Measurements from ENCODE around the gene DIAPH3. TPM values are rescaled to one million over a fixed set of nuclear protein-coding genes. Genes with fewer than 3 reads are reported as not detected.
A peak's percentile ranks its signal among the peaks of the same experiment; 100 is the strongest.
"Not testable (repeated sequence)": the region's sequence is repeated elsewhere in the genome, so short reads cannot be mapped to it uniquely, and the experiment has no call there.

The DIAPH3 gene
- total RNA-seq, result 1 to 10 TPM in 1 of 2 donors, under 1 TPM in 1; 0.83 to 2.6 TPM
- long read RNA-seq, donor 1, partial matches to known transcripts, result 1 of 1 reads
- long read RNA-seq, donor 1, other reads (novel, unspliced or antisense), result 0 of 1 reads
- long read RNA-seq, donor 2, partial matches to known transcripts, result 6 of 7 reads
- long read RNA-seq, donor 2, other reads (novel, unspliced or antisense), result 1 of 7 reads

DNA sequence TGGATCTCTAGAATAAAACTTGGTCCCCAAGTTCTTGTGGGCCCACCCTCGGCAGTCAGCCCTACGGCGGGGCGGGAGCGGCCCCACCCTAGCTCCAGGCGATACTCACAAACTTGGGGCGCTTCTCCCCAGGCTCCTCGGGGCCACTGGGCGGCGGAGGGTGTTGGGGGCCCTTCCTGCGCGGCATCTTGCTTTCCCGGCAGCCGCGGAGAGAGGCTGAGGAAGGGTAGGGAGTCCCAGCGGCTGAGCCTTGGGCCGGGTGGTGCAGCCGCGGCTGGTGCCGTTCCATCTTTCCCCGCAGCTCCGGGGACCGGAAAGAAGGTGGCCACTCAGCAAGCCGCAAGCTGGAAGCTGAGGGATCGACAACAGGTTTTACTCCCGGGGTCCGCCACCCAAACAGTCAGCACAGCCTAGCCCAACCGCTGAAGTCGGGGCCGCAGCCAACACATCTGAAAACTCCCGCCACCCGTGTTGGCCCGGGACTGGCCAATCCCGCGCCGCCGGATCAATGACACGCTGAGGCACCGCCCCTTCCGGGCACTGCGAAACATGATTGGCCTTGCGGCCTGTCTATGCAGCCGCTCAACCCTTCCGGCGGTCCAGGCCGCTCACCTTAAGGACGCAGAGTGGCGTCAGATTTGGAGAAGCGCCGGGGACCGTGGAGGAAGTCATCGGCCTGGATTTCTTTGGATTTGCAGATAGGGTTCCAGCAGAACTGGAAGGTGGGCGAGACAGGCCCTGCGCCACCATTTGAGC lies at the start of gene DIAPH3:
TSS of gene DIAPH3 (minus strand) at position 451 of the 756 bp plus-strand sequence. CDS start at position 289, 162 bp downstream.
- intact Hi-C loops (cut with DNase I), result no loop called here
- DNase-seq (ENCODE audit: low spot score), result peak; percentile 99

- intact Hi-C loops (cut with DNase I), result no loop called here
- no peak for DNase-seq (ENCODE audit: low spot score)
Measured at GRCh38 chr13:60213236-60213744, 49.6 kb upstream of the DIAPH3 start.

GRCh38 chr13:60211548-60211947 lies 47.8 kb upstream of the DIAPH3 start:
- intact Hi-C loops (cut with DNase I), result no loop called here
- DNase-seq (ENCODE audit: low spot score), result no peak

DNA sequence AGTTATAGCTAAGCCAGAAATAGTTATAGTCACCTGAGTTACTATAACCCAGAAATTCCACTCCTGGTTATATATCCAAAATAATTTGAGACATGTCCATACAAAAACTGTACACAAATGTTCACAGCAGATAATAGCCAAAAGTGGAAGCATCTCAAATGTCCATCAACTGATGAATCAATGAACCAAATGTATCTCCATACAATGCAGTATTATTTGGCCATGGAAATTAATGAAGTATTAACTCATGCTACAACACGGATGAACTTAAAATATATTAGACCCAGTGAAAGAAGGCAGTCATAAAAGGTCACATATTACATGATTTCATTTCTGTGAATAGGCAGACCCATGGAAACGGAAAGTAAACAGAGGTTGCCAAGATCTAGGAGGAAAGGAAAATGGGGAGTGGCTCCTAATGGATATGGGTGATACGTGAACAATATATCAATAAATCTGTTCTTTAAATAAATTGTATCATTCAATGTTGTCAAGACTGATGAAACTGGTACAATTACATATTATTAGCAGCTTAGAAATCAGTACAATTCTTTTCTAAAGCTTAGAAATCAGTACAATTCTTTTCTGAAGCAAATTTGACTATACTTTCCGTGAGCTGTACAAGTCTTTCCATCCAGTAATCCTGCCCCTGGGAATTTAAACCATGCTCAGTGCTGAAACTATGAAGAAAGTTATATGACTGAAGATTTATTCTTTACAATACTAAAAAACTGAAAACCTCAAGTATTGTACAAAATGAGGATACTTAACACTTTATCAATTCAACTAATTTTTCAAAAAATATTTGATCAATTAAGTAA lies 47.0 kb upstream of the DIAPH3 start:
- intact Hi-C loops (cut with DNase I), result no loop called here
- DNase-seq (ENCODE audit: low spot score), result no peak

- DNase-seq (ENCODE audit: low spot score); intact Hi-C loops (cut with DNase I): not testable (repeated sequence)
Measured at GRCh38 chr13:60205499-60205898, 41.8 kb upstream of the DIAPH3 start.

DNA sequence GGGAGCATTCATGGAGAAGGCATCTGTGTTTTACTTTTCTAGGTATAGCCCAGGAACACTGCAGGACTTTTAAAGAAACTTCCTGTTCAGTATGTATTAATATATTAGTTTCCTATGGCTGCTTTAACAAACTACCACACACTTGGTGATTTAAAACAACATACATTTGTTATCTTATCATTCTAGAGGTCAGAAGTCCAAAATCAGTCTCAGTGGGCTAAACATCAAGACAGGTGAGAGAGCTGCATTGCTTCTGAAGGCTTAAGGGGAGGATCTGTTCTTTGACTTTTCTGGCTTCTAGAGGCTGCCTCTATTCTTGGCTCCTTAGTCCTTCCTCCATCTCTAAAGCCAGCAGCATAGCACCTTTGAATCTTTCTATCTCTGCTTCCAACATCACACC lies 37.6 kb upstream of the DIAPH3 start:
- no peak for DNase-seq (ENCODE audit: low spot score)
- intact Hi-C loops (cut with DNase I), result no loop called here

GRCh38 chr13:60195893-60196292 lies 32.2 kb upstream of the DIAPH3 start:
- intact Hi-C loops (cut with DNase I); DNase-seq (ENCODE audit: low spot score): not testable (repeated sequence)

DNA sequence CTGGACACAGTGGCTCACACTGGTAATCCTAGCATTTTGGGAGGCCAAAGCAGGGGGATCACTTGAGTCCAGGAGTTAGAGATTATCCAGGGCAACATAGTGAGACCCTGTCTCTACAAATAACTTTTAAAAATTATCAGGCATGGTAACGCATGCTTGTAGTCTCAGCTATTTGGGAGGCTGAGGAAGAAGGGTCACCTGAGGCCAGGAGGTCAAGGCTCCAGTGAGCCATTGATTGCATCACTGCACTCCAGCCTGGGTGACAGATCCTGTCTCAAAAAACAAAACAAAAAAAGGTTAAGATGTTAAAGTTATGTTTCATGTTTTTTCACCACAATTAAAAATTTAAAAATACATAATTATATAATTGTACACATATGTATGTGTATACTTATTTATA lies 19.2 kb upstream of the DIAPH3 start:
- intact Hi-C loops (cut with DNase I), result no loop called here
- DNase-seq (ENCODE audit: low spot score), result no peak

GRCh38 chr13:60178327-60178726 lies 14.6 kb upstream of the DIAPH3 start:
- intact Hi-C loops (cut with DNase I), result no loop called here
- DNase-seq (ENCODE audit: low spot score), result no peak

DNA sequence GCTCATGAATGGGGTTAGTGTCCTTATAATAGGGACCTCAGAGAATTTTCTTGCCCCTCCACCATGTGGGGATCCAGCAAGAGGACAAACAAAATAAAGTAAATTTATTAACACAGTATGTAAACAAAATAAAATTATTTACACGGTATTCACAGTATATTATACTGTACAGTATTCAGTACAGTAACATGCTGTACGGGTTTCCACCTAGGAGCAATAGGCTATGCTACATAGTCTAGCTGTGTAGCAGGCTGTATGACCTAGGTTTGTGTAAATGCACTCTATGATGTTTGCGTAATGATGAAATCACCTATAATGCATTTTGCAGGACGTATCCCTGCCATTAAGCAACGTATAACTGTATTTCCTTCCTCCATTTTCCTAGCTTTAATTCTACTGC lies 11.8 kb upstream of the DIAPH3 start:
- DNase-seq (ENCODE audit: low spot score), result no peak
- intact Hi-C loops (cut with DNase I), result no loop called here

DNA sequence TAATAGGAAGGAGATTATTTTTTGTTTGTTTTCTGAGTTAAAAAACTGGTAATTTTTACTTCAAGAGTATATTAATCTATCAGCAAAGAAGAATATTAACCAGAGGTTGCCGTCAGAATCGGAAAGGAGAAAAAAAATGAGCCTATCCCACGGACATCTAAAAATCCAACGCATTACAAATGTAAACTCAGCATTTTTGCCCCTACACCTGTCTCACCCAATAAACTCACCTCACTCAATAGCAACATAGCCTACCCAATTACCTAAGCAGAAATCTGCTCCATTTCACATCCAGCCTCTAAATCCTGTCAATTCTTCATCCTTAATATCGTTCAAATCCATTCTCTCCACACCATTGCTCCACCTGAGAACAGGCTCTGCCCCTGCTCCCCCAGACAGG lies 10.4 kb upstream of the DIAPH3 start:
- no peak for DNase-seq (ENCODE audit: low spot score)
- intact Hi-C loops (cut with DNase I), result no loop called here

GRCh38 chr13:60172111-60172510 lies 8.4 kb upstream of the DIAPH3 start:
- no peak for DNase-seq (ENCODE audit: low spot score)
- intact Hi-C loops (cut with DNase I), result no loop called here

DNA sequence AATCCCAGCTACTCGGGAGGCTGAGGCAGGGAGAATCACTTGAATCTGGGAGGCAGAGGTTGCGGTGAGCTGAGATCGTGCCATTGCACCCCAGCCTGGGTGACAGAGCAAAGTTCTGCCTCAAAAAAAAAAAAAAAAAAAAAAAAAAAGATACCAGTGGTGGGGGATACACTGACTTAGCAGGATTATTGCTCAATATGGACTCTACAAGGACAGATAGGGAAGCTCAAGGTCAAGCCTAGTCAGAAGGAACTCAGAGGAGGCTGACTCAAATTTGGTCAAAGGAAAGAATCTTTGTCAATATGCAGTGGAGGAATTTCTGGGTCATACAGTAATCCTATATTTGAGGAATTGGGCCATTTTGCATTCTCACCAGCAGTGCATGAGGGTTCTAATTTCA lies 6.7 kb upstream of the DIAPH3 start:
- DNase-seq (ENCODE audit: low spot score), result no peak
- intact Hi-C loops (cut with DNase I), result no loop called here

DNA sequence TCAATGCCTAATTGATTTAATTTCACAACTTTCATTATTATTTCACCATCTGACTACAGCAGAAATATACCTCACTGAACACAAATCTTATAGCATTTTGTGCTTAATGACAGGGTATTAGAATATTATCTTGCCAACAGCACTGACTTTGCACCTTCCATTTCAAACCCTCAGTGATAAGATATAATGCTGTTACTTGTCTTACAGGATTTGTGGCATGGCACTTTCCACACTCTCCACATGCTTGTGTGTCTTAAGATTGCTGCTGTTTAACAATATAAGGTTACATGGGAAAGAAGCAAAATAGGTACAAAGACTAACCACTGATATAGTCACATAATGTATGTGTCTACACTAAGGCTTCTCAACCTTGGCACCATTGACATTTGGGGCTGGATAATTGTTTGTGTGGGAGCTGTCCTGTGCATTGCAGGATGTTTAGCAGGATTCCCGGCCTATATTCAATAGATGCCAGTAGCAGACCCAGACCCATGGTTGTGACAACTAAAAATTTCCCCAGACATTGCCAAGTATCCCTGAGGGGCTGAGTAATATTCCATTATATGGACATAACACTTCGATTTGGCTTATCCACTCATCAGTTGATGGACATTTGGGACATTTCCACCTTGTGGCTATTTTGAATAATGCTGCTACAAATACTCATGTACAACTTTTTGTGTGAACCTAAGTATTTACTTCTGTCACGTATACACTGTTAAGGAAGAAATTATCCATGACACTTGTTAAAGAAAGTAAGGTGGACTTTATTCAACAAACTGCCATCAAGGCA lies 5.7 kb upstream of the DIAPH3 start:
- no peak for DNase-seq (ENCODE audit: low spot score)
- intact Hi-C loops (cut with DNase I), result no loop called here

DNA sequence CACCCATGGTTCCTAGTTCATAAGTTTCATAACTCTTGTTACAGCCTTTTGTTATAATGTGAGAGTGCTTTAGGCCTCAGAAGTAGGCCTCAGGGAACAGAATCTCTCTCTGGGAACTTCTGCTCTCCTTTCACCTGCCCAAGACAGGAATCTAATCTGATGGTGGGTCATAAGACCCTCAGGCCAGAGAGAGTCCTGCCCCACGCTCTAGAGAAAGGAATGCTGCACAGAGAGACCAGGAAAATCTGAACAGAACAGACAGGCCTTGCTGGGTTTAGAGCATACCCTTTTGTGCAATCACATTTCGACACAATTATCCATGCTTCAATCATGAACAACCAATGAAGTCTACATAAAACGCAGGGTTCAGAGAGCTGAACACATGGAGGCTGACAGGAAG lies 3.4 kb upstream of the DIAPH3 start:
- intact Hi-C loops (cut with DNase I), result no loop called here

DNA sequence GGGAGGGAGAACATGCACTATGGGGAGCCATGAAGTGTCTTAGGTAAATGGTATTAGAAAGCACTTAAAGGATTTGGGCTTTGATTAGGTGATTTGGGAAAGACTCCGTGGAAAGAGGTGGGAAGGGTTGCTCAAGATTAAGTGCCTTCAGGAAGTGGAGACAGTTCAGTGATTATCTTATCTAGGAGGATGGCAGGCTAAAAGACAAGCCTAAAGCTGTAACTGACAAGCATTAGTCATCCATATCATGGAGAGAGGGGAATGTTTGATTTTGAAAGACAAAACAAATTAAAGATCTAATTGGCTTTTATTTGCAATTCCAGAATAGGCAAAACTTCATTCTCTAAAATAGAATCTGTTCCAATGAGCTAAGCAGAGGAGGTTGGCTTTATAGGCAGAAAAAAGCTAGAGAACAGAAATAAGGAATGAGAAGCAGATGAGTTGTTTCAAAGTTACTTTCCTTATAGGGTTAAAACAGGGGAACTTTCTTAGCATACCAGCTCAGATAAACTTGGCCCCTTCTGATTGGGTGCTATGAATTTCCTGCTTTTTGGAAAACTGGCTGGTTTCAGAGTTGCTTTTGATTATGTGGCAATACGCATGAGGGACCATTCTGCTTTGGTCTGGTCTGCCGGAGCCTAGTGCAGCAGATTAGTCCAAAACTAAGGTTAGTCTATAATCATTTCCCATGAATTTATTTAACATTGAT lies 1.8 kb upstream of the DIAPH3 start:
- intact Hi-C loops (cut with DNase I), result no loop called here
- DNase-seq (ENCODE audit: low spot score), result no peak

More for the DNA sequence above, 3.4 kb upstream of the DIAPH3 start:
- DNase-seq (ENCODE audit: low spot score), result no peak

- no peak for DNase-seq (ENCODE audit: low spot score)
- intact Hi-C loops (cut with DNase I), result no loop called here
Measured at GRCh38 chr13:60164234-60164889, 634 bp upstream of the DIAPH3 start.

- no peak for DNase-seq (ENCODE audit: low spot score)
- intact Hi-C loops (cut with DNase I), result no loop called here
Measured at GRCh38 chr13:60162096-60162495, 1.6 kb downstream of the DIAPH3 start.
